HuH-7 (cell line): Measurements from ENCODE around the gene TNS1.
A peak's percentile ranks its signal among the peaks of the same experiment; 100 is the strongest.

ENCODE experiments used
- DNase-seq: peaks from one replicate; pipeline ENCODE4 v3.0.0; 2011; ENCODE audit warnings: low spot score

Gene TNS1

GRCh38 chr2:218015586-218016521 lies 13.1 kb upstream of the TNS1 start:
- DNase-seq: no peak

- DNase-seq: no peak
Observed at GRCh38 chr2:218014706-218015585, 12.2 kb upstream of the TNS1 start.

GRCh38 chr2:218013289-218013688 lies 10.5 kb upstream of the TNS1 start:
- DNase-seq: no peak

- no peak for DNase-seq
Observed at GRCh38 chr2:218012284-218012683, 9.5 kb upstream of the TNS1 start.

- no peak for DNase-seq
Observed at GRCh38 chr2:218011653-218012040, 8.9 kb upstream of the TNS1 start.

- DNase-seq: no peak
Observed at GRCh38 chr2:218010984-218011652, 8.3 kb upstream of the TNS1 start.

- peak; percentile 85 for DNase-seq
Observed at GRCh38 chr2:218010140-218010983, 7.6 kb upstream of the TNS1 start.

GRCh38 chr2:218009765-218010139 lies 7.0 kb upstream of the TNS1 start:
- peak; percentile 25 for DNase-seq

- DNase-seq: no peak
Observed at GRCh38 chr2:218009231-218009630, 6.4 kb upstream of the TNS1 start.

- no peak for DNase-seq
Observed at GRCh38 chr2:218008060-218009040, 5.6 kb upstream of the TNS1 start.

- DNase-seq: no peak
Observed at GRCh38 chr2:218006741-218007140, 3.9 kb upstream of the TNS1 start.

- no peak for DNase-seq
Observed at GRCh38 chr2:218005486-218005885, 2.7 kb upstream of the TNS1 start.

- no peak for DNase-seq
Observed at GRCh38 chr2:218005028-218005427, 2.2 kb upstream of the TNS1 start.

GRCh38 chr2:218003981-218004419 lies 1.2 kb upstream of the TNS1 start:
- no peak for DNase-seq

GRCh38 chr2:218003281-218003944 lies 618 bp upstream of the TNS1 start:
- DNase-seq: no peak

GRCh38 chr2:218002143-218002844 lies 501 bp downstream of the TNS1 start:
- no peak for DNase-seq

GRCh38 chr2:218001629-218002028 lies 1.2 kb downstream of the TNS1 start:
- no peak for DNase-seq

- DNase-seq: no peak
Observed at GRCh38 chr2:218000136-218000535, 2.7 kb downstream of the TNS1 start.

GRCh38 chr2:217999595-217999959 lies 3.2 kb downstream of the TNS1 start:
- no peak for DNase-seq
